Stomach smooth muscle (tissue), 2 donors: ENCODE data around the gene CFB.

ENCODE experiments used
- H3K27ac ChIP-seq: one replicate; pipeline ENCODE4 v1.7.0; 2013; ENCODE audit warnings: mild to moderate bottlenecking, low read length, inconsistent platforms
- H3K27me3 ChIP-seq, 2 donors: one replicate each; pipeline ENCODE4 v1.7.0; 2013; ENCODE audit warnings: low read length in 2 of 2; ENCODE audit not compliant: insufficient read depth in 2 of 2, control insufficient read depth in 1 of 2
- H3K36me3 ChIP-seq, 2 donors: one replicate each; pipeline ENCODE4 v1.7.0; 2013; ENCODE audit warnings: low read length in 2 of 2; ENCODE audit not compliant: control insufficient read depth in 2 of 2, insufficient read depth in 2 of 2
- H3K4me1 ChIP-seq: one replicate; pipeline ENCODE4 v1.7.0; 2013; ENCODE audit warnings: low read length; ENCODE audit not compliant: control insufficient read depth, insufficient read depth
- H3K4me3 ChIP-seq, 2 donors: one replicate each; pipeline ENCODE4 v1.7.0; 2013; ENCODE audit warnings: low read length in 2 of 2
- H3K9ac ChIP-seq, 2 donors: one replicate each; pipeline ENCODE4 v1.7.0; 2013; ENCODE audit warnings: low read length in 2 of 2, mild to moderate bottlenecking in 1 of 2
- H3K9me3 ChIP-seq, 2 donors: one replicate each; pipeline ENCODE4 v1.7.0; 2013; ENCODE audit warnings: low read length in 2 of 2; ENCODE audit not compliant: control insufficient read depth in 2 of 2
- donor health status: healthy.
- donor health status: Pancreatic carcinoma.

The CFB gene

DNA sequence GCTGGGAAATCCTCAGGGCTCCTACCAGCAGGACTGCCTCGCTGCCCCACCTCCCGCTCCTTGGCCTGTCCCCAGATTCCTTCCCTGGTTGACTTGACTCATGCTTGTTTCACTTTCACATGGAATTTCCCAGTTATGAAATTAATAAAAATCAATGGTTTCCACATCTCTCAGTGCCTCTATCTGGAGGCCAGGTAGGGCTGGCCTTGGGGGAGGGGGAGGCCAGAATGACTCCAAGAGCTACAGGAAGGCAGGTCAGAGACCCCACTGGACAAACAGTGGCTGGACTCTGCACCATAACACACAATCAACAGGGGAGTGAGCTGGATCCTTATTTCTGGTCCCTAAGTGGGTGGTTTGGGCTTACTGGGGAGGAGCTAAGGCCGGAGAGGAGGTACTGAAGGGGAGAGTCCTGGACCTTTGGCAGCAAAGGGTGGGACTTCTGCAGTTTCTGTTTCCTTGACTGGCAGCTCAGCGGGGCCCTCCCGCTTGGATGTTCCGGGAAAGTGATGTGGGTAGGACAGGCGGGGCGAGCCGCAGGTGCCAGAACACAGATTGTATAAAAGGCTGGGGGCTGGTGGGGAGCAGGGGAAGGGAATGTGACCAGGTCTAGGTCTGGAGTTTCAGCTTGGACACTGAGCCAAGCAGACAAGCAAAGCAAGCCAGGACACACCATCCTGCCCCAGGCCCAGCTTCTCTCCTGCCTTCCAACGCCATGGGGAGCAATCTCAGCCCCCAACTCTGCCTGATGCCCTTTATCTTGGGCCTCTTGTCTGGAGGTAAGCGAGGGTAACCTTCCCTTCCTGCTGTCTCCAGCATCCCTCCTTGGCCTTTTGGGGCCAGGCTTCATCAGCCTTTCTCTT, at the start of gene CFB:
Gene CFB (plus strand): TSS at position 589 of the 863 bp plus-strand sequence. CDS start 127 bp downstream, at position 716.
- H3K36me3 ChIP-seq: no peaks in the 10 kb centered on the region
- H3K4me1 ChIP-seq: peaks cover 16% of the 10 kb centered on the region
- peak within 1 kb of the TSS; percentile 53 for H3K27ac ChIP-seq
- H3K9ac ChIP-seq: peak within 1 kb of the TSS; percentile 4 to 64
- H3K9me3 ChIP-seq: no peaks in the 10 kb centered on the region
- peaks cover 2 to 7% of the 10 kb centered on the region in 2 donors for H3K27me3 ChIP-seq
- H3K4me3 ChIP-seq: peak within 1 kb of the TSS; percentile 23 to 66

DNA sequence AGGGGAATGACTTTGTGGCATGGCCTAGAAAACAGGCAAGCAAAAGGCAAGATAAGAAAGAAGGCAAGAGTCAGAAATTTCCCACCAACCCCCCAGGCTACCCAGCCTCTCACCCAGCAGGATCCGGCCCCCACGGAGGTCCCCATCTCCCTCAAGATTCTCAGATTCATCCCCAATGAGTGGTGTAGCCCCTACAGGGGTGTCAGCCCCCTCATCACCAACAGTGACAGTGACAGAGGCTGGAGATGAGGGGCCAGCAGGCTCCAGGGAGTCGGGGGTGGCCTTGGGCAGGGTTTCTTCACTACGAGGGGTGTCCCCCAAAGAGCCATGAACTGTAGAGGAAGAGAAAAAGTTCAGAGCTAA, 49.4 kb upstream of the CFB start:
- peak overlapping the region; percentile 57 to 99 for H3K4me3 ChIP-seq
- peaks cover 4 to 17% of the 10 kb centered on the region in 2 donors for H3K36me3 ChIP-seq
- peak overlapping the region; percentile 23 to 66 for H3K9ac ChIP-seq
- H3K27ac ChIP-seq: peak overlapping the region; percentile 37
- no peaks in the 10 kb centered on the region for H3K27me3 ChIP-seq
- no peaks in the 10 kb centered on the region for H3K9me3 ChIP-seq
- peaks cover 23% of the 10 kb centered on the region for H3K4me1 ChIP-seq

DNA sequence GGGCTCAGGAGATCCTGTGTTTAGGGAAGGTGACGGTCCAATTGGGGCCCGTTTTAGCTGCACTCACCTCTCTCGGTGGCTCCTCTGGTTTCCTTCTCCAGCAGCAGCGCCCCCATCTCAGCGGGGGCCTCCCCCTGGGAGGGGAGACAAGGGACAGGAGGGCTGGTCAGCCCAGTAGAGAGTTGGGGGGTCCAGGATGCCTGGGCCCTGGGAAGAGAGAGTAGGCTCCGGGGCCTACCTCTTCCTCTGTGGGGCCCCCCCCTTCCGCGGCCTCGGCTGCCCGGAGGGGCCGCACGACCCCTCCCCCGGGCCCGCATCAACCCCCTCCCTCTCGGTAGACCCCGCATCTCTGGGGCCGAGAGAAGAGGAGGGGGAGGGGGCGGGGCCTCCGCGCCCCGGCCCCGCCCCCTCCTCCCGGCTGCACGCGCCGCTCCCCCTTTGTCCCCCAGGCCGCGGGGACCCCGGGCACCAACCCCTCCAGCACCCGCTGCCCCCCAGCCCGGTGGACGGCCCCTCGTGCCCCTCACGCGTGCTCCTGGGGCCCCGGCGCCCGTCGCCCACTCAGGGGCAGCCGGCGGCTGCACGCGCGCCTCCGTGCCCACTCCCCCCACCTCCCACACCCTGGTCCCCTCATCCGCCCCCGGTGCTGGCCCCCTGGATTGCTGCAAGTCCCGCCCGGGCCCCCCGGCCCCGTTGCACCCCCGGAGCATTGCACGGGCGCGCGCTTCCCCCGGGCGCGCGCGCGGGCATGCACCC, 48.9 kb upstream of the CFB start:
- Histone ChIP-seq H3K27me3 (no peaks in the 10 kb centered on the region), H3K36me3 (peaks cover 3 to 13% of the 10 kb centered on the region in 2 donors), H3K4me1 (peaks cover 23% of the 10 kb centered on the region), H3K9me3 (no peaks in the 10 kb centered on the region), H3K9ac (peak overlapping the region; percentile 23 to 66), H3K4me3 (peak overlapping the region; percentile 57 to 99), H3K27ac (peak overlapping the region; percentile 37)

DNA sequence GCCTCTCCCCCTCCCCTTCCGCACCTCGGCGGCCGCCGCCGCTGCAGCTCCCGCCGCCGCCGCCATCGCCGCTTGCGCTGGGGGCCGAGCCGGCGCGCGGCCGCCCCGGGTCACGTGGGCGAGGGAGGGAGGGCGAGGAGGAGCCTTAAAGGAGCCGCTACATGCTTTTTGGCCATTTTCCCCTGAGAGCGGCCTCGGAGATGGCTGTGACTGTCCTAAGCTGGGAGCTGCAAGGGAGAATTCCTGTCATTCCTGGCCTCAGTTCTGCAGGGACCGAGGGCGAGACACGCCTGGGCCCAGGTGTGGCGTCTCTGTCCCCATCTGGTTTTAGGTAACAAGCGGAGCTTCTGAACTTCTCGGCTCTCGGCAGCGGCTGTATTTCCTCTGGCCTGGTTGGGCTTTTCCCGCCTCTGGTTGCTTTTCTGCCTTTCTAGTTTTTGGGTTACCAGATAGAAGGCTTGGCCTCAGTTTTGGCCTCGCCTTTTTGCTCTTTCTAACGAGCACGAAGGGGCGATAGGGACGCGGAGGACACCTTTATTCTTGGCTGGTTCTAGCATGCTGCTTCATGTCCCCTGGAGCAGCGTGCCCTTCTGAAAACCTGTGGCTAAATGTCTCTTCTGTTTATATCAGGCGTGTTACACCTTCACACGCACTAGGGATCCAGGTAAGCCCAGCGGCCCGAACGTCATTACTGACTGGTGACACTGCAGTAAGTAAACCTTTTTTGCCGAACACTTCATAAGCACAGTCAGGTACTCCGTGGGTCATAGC, 48.1 kb upstream of the CFB start, which contains the start of gene EHMT2:
Gene EHMT2 (minus strand): TSS at position 87 of the 771 bp plus-strand sequence. CDS start 21 bp downstream, at position 66.
- Histone ChIP-seq H3K27me3 (no peaks in the 10 kb centered on the region), H3K4me3 (peak within 1 kb of the TSS; percentile 79 to 99), H3K9me3 (no peaks in the 10 kb centered on the region), H3K9ac (peak within 1 kb of the TSS; percentile 91 to 92), H3K36me3 (peaks cover 2 to 8% of the 10 kb centered on the region in 2 donors), H3K27ac (peak within 1 kb of the TSS; percentile 83), H3K4me1 (peaks cover 29% of the 10 kb centered on the region)

DNA sequence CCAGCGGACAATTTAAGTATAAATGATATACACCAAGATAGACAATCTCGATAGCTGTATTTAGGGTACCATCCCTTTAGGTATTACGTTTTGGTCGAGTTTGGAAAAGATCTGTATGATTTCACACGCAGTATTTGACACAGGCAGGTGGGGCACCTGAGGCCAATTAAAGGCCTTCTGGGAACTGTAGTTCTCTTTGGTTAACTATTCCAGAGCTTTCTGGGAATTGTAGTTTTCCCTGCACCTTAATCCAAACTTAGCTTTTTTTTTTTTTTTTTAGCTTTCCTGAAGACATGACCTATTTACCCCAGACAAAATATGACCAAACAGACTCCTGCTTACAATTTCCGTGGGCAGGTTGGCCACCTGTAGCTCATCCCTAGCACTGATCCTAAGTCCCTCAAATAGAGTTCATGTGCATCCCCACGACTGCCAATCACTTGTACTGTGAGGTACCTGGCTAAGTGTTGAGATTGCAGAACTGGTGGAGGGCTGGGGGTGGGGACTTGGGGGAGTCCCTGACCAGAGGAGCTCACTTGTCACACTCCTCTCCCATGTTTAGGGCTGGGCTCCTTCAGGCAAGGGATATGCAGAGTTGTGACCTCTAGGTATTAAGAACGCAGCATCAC, 47.4 kb upstream of the CFB start:
- no peaks in the 10 kb centered on the region for H3K9me3 ChIP-seq
- H3K27me3 ChIP-seq: no peaks in the 10 kb centered on the region
- H3K36me3 ChIP-seq: peaks cover 0 to 2% of the 10 kb centered on the region in 2 donors
- peaks cover 32% of the 10 kb centered on the region for H3K4me1 ChIP-seq
- peak overlapping the region; percentile 83 for H3K27ac ChIP-seq
- H3K4me3 ChIP-seq: peak overlapping the region; percentile 79 to 99
- H3K9ac ChIP-seq: peak overlapping the region; percentile 91 to 92

DNA sequence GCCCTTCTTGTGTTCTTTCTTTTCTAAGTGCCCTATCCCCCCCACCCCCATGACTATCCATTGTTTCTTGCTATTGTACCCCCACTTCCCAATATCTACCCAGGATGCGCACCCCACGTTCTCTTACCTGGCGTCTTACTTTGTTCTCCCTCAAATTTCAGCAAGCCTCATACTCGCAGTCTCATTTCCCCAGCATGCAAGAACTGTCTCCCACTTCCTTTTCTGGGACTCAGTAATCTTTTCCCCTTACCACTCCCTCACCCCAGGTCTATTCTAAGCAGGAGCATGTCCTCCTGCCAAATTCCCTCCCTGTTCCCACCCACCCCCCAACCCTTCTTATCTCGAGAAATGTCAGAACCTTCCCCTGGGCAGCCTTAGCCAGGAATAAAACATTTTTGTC, 46.7 kb upstream of the CFB start:
- no peak overlapping the region for H3K4me3 ChIP-seq
- H3K27ac ChIP-seq: no peak overlapping the region
- H3K9me3 ChIP-seq: no peaks in the 10 kb centered on the region
- peaks cover 32% of the 10 kb centered on the region for H3K4me1 ChIP-seq
- H3K27me3 ChIP-seq: no peaks in the 10 kb centered on the region
- no peaks in the 10 kb centered on the region for H3K36me3 ChIP-seq
- no peak overlapping the region for H3K9ac ChIP-seq

DNA sequence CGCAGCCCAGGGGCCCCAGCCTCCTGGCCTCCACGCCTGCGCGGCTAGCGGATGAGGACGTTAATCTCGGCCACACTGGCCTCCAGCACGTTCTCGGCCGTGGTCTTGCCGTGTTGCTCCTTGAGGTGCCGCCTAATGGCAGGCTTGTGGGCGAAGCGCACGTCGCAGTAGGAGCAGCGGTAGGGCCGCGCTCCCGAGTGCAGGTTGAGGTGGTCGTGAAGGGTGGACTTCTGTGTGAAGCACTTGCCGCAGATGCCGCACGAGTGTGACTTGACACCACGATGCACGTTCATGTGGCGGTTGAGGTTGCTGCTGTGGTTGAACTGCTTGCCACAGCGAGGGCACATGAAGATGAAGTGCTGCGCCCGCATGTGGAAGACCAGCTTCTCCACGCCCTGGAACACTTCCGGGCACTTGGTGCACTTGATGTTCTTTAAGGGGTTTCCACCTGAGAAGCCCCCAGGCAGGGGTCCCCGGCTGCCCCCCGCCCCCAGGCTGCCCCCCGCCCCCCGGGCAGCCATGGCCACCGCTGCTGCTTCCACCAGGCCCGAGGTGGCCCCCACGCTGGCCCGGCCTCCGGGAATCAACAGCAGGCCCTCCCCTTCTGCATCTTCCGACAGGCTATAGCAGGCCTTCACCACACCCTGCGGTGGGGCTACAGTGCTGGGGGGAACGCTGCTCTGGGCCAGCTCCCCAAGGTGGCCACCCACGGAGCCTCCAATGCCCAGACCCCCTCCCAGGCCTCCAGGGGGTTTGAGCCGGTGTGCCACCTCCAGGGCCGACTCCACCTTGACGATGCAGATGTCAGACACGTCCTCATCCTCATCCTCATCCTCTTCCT, 45.8 kb upstream of the CFB start:
- H3K4me3 ChIP-seq: no peak overlapping the region
- peaks cover 32% of the 10 kb centered on the region for H3K4me1 ChIP-seq
- H3K27me3 ChIP-seq: no peaks in the 10 kb centered on the region
- H3K9ac ChIP-seq: no peak overlapping the region
- H3K36me3 ChIP-seq: no peaks in the 10 kb centered on the region
- H3K9me3 ChIP-seq: no peaks in the 10 kb centered on the region
- no peak overlapping the region for H3K27ac ChIP-seq

DNA sequence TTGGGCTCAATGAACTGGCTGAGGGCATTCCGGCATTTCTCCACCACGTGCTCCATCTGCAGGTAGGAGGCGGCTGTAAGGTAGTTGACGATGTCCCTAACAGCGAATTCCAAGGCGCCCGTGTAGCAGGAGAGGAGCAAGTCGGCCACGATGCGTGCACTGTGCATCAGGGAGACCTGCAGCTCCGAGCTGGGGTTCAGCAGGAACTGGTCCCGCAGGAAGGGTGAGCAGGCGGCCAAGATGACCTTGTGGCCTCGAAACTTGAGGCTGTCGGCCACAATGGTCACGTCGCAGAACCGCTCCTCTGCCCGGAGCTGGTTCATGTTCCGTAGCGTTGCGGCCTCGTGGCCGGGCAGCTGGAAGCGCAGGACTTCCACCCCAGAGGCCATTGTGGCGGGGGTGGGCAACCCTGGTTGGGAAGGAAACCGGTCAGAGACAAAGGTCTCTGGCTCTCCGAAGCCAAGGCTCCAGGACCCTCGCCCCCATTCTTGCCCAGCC, 44.9 kb upstream of the CFB start:
- peak overlapping the region; percentile 53 for H3K27ac ChIP-seq
- H3K36me3 ChIP-seq: no peaks in the 10 kb centered on the region
- peak overlapping the region; percentile 45 to 88 for H3K4me3 ChIP-seq
- H3K4me1 ChIP-seq: peaks cover 32% of the 10 kb centered on the region
- H3K9me3 ChIP-seq: no peaks in the 10 kb centered on the region
- no peak overlapping the region for H3K9ac ChIP-seq
- H3K27me3 ChIP-seq: no peaks in the 10 kb centered on the region

DNA sequence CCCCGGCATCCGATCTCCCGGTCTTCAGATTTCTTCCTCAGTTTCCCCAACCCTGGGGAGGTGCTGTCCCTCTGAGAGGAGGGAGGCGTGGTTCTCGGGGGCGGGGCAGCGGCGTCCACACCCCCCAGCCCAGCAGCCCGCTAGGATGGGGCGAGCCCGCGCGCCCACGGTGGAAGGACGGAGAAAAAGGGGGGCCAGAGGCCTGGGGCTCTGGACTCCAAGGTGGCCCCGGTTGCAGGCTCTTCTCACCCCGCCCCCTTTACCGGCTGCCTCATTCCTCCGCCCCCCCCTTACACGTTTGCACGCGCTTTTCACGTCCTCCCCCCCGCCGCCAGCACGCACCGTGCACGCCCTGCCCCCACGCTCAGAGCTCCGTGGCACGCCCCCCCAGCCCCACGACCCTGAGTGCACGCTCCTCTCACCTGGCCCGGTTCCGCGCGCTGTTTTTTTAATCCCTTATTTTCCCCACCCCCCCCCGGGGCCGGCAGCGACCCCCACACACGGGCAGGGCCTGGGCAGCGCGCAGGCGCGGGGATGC, 44.4 kb upstream of the CFB start:
- H3K36me3 ChIP-seq: no peaks in the 10 kb centered on the region
- H3K9ac ChIP-seq: no peak overlapping the region
- peak overlapping the region; percentile 53 for H3K27ac ChIP-seq
- peaks cover 32% of the 10 kb centered on the region for H3K4me1 ChIP-seq
- peak overlapping the region; percentile 45 to 88 for H3K4me3 ChIP-seq
- H3K27me3 ChIP-seq: no peaks in the 10 kb centered on the region
- no peaks in the 10 kb centered on the region for H3K9me3 ChIP-seq
